Neural progenitor cell (in vitro differentiated cells): ENCODE results near the gene FFAR3. TPM values are rescaled to one million over a fixed set of nuclear protein-coding genes. Genes with fewer than 3 reads are reported as not detected.

Source experiments
- DNase-seq: peaks from one replicate; pipeline ENCODE4 v3.0.0-alpha.2; 2016; ENCODE audit warnings: low spot score
- H2AFZ ChIP-seq: fragments of 200-600 bp; sonication (generic); replicated peaks from 2 replicates; pipeline ENCODE4 v1.6.1; 2016; ENCODE audit warnings: antibody characterized with exemption
- H3F3A ChIP-seq: fragments of 200-600 bp; sonication (generic); 2 replicates; pipeline ENCODE4 v1.6.1; 2016; ENCODE audit warnings: antibody characterized with exemption, low read depth
- H3K27ac ChIP-seq: fragments of 200-600 bp; sonication (generic); 2 replicates; pipeline ENCODE4 v1.5.1; 2016; ENCODE audit warnings: mild to moderate bottlenecking
- H3K27me3 ChIP-seq: fragments of 200-600 bp; sonication (generic); 2 replicates; pipeline ENCODE4 v1.6.1; 2016; ENCODE audit warnings: mild to moderate bottlenecking, moderate library complexity
- H3K36me3 ChIP-seq: fragments of 200-600 bp; sonication (generic); 2 replicates; pipeline ENCODE4 v1.5.1; 2016
- H3K4me1 ChIP-seq: fragments of 200-600 bp; sonication (generic); 2 replicates; pipeline ENCODE4 v1.6.1; 2016; ENCODE audit warnings: mixed run types
- H3K4me2 ChIP-seq: fragments of 200-600 bp; sonication (generic); 2 replicates; pipeline ENCODE4 v1.6.1; 2016
- H3K4me3 ChIP-seq: fragments of 200-600 bp; sonication (generic); 2 replicates; pipeline ENCODE4 v1.5.1; 2016
- H3K79me2 ChIP-seq: fragments of 200-600 bp; sonication (generic); 2 replicates; pipeline ENCODE4 v1.6.1; 2016; ENCODE audit warnings: low read depth
- H3K9ac ChIP-seq: fragments of 200-600 bp; sonication (generic); 2 replicates; pipeline ENCODE4 v1.6.1; 2016
- H3K9me3 ChIP-seq: fragments of 200-600 bp; sonication (generic); 2 replicates; pipeline ENCODE4 v1.5.1; 2016; ENCODE audit warnings: low read depth
- H4K20me1 ChIP-seq: fragments of 200-600 bp; sonication (generic); 2 replicates; pipeline ENCODE4 v1.6.1; 2016; ENCODE audit warnings: low read depth
- H3K27ac Mint-ChIP-seq: 3 replicates; pipeline ENCODE4 v1.8.0; 2021; ENCODE audit warnings: mixed read lengths
- H3K27me3 Mint-ChIP-seq: 2 replicates; pipeline ENCODE4 v1.8.0; 2022; ENCODE audit warnings: low read depth, mild to moderate bottlenecking, inconsistent platforms, moderate library complexity, mixed read lengths; ENCODE audit not compliant: insufficient read depth
- H3K36me3 Mint-ChIP-seq: 3 replicates; pipeline ENCODE4 v1.8.0; 2021; ENCODE audit warnings: mixed read lengths
- H3K4me1 Mint-ChIP-seq: 3 replicates; pipeline ENCODE4 v1.8.0; 2021; ENCODE audit warnings: mixed read lengths
- H3K4me3 Mint-ChIP-seq: 3 replicates; pipeline ENCODE4 v1.8.0; 2021; ENCODE audit warnings: mild to moderate bottlenecking, moderate library complexity, mixed read lengths
- H3K9me3 Mint-ChIP-seq: 3 replicates; pipeline ENCODE4 v1.8.0; 2020; ENCODE audit warnings: mixed read lengths
- EZH2 ChIP-seq: fragments of 200-600 bp; sonication (generic); IDR thresholded peaks from 2 replicates; pipeline ENCODE4 v1.6.1; 2017; ENCODE audit warnings: antibody characterized with exemption, mild to moderate bottlenecking, moderate library complexity
- EZH2phosphoT487 ChIP-seq: fragments of 200-600 bp; sonication (generic); IDR thresholded peaks from 2 replicates; pipeline ENCODE4 v1.6.1; 2017; ENCODE audit warnings: antibody characterized with exemption
- total RNA-seq: library from RNA; depleted of rRNA; stranded (reverse); fragments of >200 nt; gene quantifications from 2 replicates; pipeline ENCODE4 v1.2.3, GENCODE V29; 2015; ENCODE audit warnings: low replicate concordance
- TF ChIP-seq, protein P1 (sequence below): fragments of 200-600 bp; sonication (generic); IDR thresholded peaks from 2 replicates; pipeline ENCODE4 v1.5.1; 2017; ENCODE audit warnings: antibody characterized with exemption, mild to moderate bottlenecking

FFAR3 gene
- total RNA-seq, 1 donor from 2014 or later: not detected

GRCh38 chr19:35345671-35346111 lies 12.6 kb upstream of the FFAR3 start:
- peaks cover 13% of the 10 kb centered on the region for H3K27me3 Mint-ChIP-seq
- Histone ChIP-seq H3K36me3 (no peaks in the 10 kb centered on the region), H3F3A (no peaks in the 10 kb centered on the region), H3K4me2 (no peak overlapping the region), H3K9ac (no peak overlapping the region), H3K79me2 (no peaks in the 10 kb centered on the region), H4K20me1 (no peaks in the 10 kb centered on the region), H3K27me3 (peaks cover 36% of the 10 kb centered on the region), H2AFZ (no peak overlapping the region), H3K4me3 (no peak overlapping the region), H3K27ac (no peak overlapping the region), H3K9me3 (no peaks in the 10 kb centered on the region), H3K4me1 (no peaks in the 10 kb centered on the region)
- no peak overlapping the region for H3K27ac Mint-ChIP-seq
- TF ChIP-seq EZH2phosphoT487: no peak
- TF ChIP-seq, protein P1, sequence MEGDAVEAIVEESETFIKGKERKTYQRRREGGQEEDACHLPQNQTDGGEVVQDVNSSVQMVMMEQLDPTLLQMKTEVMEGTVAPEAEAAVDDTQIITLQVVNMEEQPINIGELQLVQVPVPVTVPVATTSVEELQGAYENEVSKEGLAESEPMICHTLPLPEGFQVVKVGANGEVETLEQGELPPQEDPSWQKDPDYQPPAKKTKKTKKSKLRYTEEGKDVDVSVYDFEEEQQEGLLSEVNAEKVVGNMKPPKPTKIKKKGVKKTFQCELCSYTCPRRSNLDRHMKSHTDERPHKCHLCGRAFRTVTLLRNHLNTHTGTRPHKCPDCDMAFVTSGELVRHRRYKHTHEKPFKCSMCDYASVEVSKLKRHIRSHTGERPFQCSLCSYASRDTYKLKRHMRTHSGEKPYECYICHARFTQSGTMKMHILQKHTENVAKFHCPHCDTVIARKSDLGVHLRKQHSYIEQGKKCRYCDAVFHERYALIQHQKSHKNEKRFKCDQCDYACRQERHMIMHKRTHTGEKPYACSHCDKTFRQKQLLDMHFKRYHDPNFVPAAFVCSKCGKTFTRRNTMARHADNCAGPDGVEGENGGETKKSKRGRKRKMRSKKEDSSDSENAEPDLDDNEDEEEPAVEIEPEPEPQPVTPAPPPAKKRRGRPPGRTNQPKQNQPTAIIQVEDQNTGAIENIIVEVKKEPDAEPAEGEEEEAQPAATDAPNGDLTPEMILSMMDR: no peak
- no peak for TF ChIP-seq EZH2
- peak overlapping the region; percentile 28 for H3K4me3 Mint-ChIP-seq
- no peaks in the 10 kb centered on the region for H3K9me3 Mint-ChIP-seq
- H3K4me1 Mint-ChIP-seq: peaks cover 4% of the 10 kb centered on the region
- no peak for DNase-seq
- no peaks in the 10 kb centered on the region for H3K36me3 Mint-ChIP-seq

DNA sequence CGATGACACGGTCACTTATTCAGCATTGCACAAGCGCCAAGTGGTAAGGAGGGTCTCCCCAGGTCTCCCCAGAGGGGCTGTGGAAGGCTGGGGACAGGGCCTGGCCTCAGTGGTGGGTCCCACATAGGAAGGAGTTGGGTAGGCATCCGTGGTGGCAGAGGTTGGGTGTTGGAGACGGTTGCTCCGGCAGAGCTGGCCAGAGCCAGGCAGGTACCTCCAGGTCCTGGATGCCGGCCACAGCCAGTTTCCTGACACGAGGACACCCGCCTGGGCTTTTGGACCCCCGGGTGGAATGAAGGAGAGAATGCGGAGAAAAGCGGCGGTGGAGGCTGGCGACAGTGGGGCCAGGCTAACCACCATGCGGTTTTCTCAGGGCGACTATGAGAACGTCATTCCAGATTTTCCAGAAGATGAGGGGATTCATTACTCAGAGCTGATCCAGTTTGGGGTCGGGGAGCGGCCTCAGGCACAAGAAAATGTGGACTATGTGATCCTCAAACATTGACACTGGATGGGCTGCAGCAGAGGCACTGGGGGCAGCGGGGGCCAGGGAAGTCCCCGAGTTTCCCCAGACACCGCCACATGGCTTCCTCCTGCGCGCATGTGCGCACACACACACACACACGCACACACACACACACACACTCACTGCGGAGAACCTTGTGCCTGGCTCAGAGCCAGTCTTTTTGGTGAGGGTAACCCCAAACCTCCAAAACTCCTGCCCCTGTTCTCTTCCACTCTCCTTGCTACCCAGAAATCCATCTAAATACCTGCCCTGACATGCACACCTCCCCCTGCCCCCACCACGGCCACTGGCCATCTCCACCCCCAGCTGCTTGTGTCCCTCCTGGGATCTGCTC lies 11.8 kb upstream of the FFAR3 start:
- no peak overlapping the region for H3K27ac Mint-ChIP-seq
- DNase-seq: no peak
- H3K27ac ChIP-seq: no peak overlapping the region
- H3K36me3 Mint-ChIP-seq: no peaks in the 10 kb centered on the region
- H3K27me3 ChIP-seq: peaks cover 36% of the 10 kb centered on the region
- TF ChIP-seq EZH2 (no peak), EZH2phosphoT487 (no peak)
- TF ChIP-seq, protein P1: no peak
- H3K9me3 Mint-ChIP-seq: no peaks in the 10 kb centered on the region
- H3K9me3 ChIP-seq: no peaks in the 10 kb centered on the region
- no peaks in the 10 kb centered on the region for H3K79me2 ChIP-seq
- peaks cover 13% of the 10 kb centered on the region for H3K27me3 Mint-ChIP-seq
- no peaks in the 10 kb centered on the region for H4K20me1 ChIP-seq
- H3K4me3 ChIP-seq: no peak overlapping the region
- H3K4me3 Mint-ChIP-seq: no peak overlapping the region
- H3K4me2 ChIP-seq: no peak overlapping the region
- peaks cover 4% of the 10 kb centered on the region for H3K4me1 Mint-ChIP-seq
- H2AFZ ChIP-seq: no peak overlapping the region
- no peaks in the 10 kb centered on the region for H3F3A ChIP-seq
- H3K9ac ChIP-seq: no peak overlapping the region
- H3K36me3 ChIP-seq: no peaks in the 10 kb centered on the region
- no peaks in the 10 kb centered on the region for H3K4me1 ChIP-seq

DNA sequence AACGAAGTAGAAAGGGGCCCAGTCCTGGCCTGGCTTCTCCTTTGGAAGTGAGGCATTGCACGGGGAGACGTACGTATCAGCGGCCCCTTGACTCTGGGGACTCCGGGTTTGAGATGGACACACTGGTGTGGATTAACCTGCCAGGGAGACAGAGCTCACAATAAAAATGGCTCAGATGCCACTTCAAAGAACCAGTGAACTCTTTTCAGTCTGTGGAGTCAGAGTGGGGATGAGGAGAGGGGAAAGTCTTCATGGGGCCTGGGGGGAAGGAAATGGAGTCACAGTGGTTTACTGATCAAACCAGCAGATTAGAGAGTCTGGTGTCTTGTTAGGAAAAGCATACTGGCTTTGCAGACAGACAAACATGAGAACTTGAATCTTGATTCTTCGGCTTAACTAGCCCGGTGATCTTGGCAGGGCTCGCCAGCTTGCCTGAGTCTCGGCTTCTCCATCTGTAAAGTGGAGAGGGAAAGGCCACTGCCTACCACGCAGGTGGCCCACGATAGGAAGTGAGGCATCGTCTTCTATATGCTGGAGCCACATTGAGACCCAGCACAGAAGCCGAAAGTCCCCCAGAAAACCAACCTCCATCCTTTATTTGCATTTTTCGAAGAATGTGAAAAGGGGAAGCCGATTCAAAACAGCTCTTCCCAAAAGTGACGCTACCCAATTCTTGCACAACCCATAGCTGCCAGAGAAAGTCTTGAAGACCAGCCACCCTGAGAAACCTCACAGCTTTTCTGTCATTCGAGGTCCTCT lies 10.9 kb upstream of the FFAR3 start, which contains the start of gene FFAR1:
FFAR1 (plus strand) TSS at position 732 of the 759 bp plus-strand sequence. CDS start 3,650 bp downstream, outside the sequence.
- Histone ChIP-seq H3K27ac (no peak within 1 kb of the TSS), H3K4me2 (no peak within 1 kb of the TSS), H3K4me3 (no peak within 1 kb of the TSS), H4K20me1 (no peaks in the 10 kb centered on the region), H3K79me2 (no peaks in the 10 kb centered on the region), H3K9ac (no peak within 1 kb of the TSS), H3K4me1 (no peaks in the 10 kb centered on the region), H3K27me3 (peaks cover 36% of the 10 kb centered on the region), H3F3A (no peaks in the 10 kb centered on the region), H3K36me3 (no peaks in the 10 kb centered on the region), H2AFZ (no peak within 1 kb of the TSS), H3K9me3 (no peaks in the 10 kb centered on the region)
- no peak within 1 kb of the TSS for H3K27ac Mint-ChIP-seq
- H3K27me3 Mint-ChIP-seq: peaks cover 13% of the 10 kb centered on the region
- H3K9me3 Mint-ChIP-seq: no peaks in the 10 kb centered on the region
- no peaks in the 10 kb centered on the region for H3K36me3 Mint-ChIP-seq
- DNase-seq: no peak
- TF ChIP-seq EZH2phosphoT487 (no peak), EZH2 (no peak)
- TF ChIP-seq, protein P1: no peak
- H3K4me3 Mint-ChIP-seq: no peak within 1 kb of the TSS
- peaks cover 4% of the 10 kb centered on the region for H3K4me1 Mint-ChIP-seq
